ENCODE data around the gene ZCCHC9.

The ZCCHC9 gene

GRCh38 chr5:81308836-81309235 lies 7.4 kb downstream of the ZCCHC9 start:
- Histone ChIP-seq H3K9ac (ENCODE audit: low read depth, low read length) (no peak overlapping the region), H3K27me3 (ENCODE audit: insufficient read depth, low read length) (no peaks in the 10 kb centered on the region), H3K4me3 (ENCODE audit: low read length) (no peak overlapping the region), H3K9me3 (ENCODE audit: insufficient read depth, low read depth, low read length) (no peaks in the 10 kb centered on the region), H3K36me3 (ENCODE audit: insufficient read depth, low read depth, low read length) (peaks cover 51% of the 10 kb centered on the region), H3K4me1 (ENCODE audit: insufficient read depth, low read length) (no peaks in the 10 kb centered on the region), H3K27ac (ENCODE audit: low read length) (no peak overlapping the region)

- Histone ChIP-seq H3K36me3 (ENCODE audit: insufficient read depth, low read depth, low read length) (peaks cover 47% of the 10 kb centered on the region), H3K4me3 (ENCODE audit: low read length) (no peak overlapping the region), H3K9ac (ENCODE audit: low read depth, low read length) (no peak overlapping the region), H3K27ac (ENCODE audit: low read length) (no peak overlapping the region), H3K27me3 (ENCODE audit: insufficient read depth, low read length) (no peaks in the 10 kb centered on the region), H3K4me1 (ENCODE audit: insufficient read depth, low read length) (no peaks in the 10 kb centered on the region; the same call in 1 of the 2 replicates), H3K9me3 (ENCODE audit: insufficient read depth, low read depth, low read length) (no peaks in the 10 kb centered on the region)
Measured at GRCh38 chr5:81310402-81311063, 9.1 kb downstream of the ZCCHC9 start.

- H3K36me3 ChIP-seq (ENCODE audit: insufficient read depth, low read depth, low read length): peaks cover 47% of the 10 kb centered on the region
- H3K4me1 ChIP-seq (ENCODE audit: insufficient read depth, low read length): peaks cover 3% of the 10 kb centered on the region; the same call in 1 of the 2 replicates
- no peak overlapping the region for H3K4me3 ChIP-seq (ENCODE audit: low read length)
- H3K9me3 ChIP-seq (ENCODE audit: insufficient read depth, low read depth, low read length): no peaks in the 10 kb centered on the region
- no peak overlapping the region for H3K9ac ChIP-seq (ENCODE audit: low read depth, low read length)
- H3K27ac ChIP-seq (ENCODE audit: low read length): no peak overlapping the region
- no peaks in the 10 kb centered on the region for H3K27me3 ChIP-seq (ENCODE audit: insufficient read depth, low read length)
Measured at GRCh38 chr5:81313278-81313677, 11.9 kb downstream of the ZCCHC9 start.

- no peaks in the 10 kb centered on the region for H3K9me3 ChIP-seq (ENCODE audit: insufficient read depth, low read depth, low read length)
- no peak overlapping the region for H3K4me3 ChIP-seq (ENCODE audit: low read length)
- H3K9ac ChIP-seq (ENCODE audit: low read depth, low read length): no peak overlapping the region
- H3K27ac ChIP-seq (ENCODE audit: low read length): no peak overlapping the region
- peaks cover 3% of the 10 kb centered on the region; the same call in 1 of the 2 replicates for H3K4me1 ChIP-seq (ENCODE audit: insufficient read depth, low read length)
- peaks cover 47% of the 10 kb centered on the region for H3K36me3 ChIP-seq (ENCODE audit: insufficient read depth, low read depth, low read length)
- no peaks in the 10 kb centered on the region for H3K27me3 ChIP-seq (ENCODE audit: insufficient read depth, low read length)
Measured at GRCh38 chr5:81313686-81314085, 12.3 kb downstream of the ZCCHC9 start.

GRCh38 chr5:81314581-81314980 lies 13.2 kb downstream of the ZCCHC9 start:
- H3K9ac ChIP-seq (ENCODE audit: low read depth, low read length): no peak overlapping the region
- H3K4me3 ChIP-seq (ENCODE audit: low read length): no peak overlapping the region
- no peaks in the 10 kb centered on the region for H3K27me3 ChIP-seq (ENCODE audit: insufficient read depth, low read length)
- H3K9me3 ChIP-seq (ENCODE audit: insufficient read depth, low read depth, low read length): no peaks in the 10 kb centered on the region
- peaks cover 3% of the 10 kb centered on the region; the same call in 1 of the 2 replicates for H3K4me1 ChIP-seq (ENCODE audit: insufficient read depth, low read length)
- no peak overlapping the region for H3K27ac ChIP-seq (ENCODE audit: low read length)
- peaks cover 38% of the 10 kb centered on the region for H3K36me3 ChIP-seq (ENCODE audit: insufficient read depth, low read depth, low read length)

- Histone ChIP-seq H3K4me1 (ENCODE audit: insufficient read depth, low read length) (peaks cover 3% of the 10 kb centered on the region; the same call in 1 of the 2 replicates), H3K9me3 (ENCODE audit: insufficient read depth, low read depth, low read length) (no peaks in the 10 kb centered on the region), H3K4me3 (ENCODE audit: low read length) (no peak overlapping the region), H3K9ac (ENCODE audit: low read depth, low read length) (no peak overlapping the region), H3K27me3 (ENCODE audit: insufficient read depth, low read length) (no peaks in the 10 kb centered on the region), H3K27ac (ENCODE audit: low read length) (no peak overlapping the region), H3K36me3 (ENCODE audit: insufficient read depth, low read depth, low read length) (peaks cover 36% of the 10 kb centered on the region)
Measured at GRCh38 chr5:81315336-81315735, 13.9 kb downstream of the ZCCHC9 start.

- no peak overlapping the region for H3K9ac ChIP-seq (ENCODE audit: low read depth, low read length)
- H3K4me1 ChIP-seq (ENCODE audit: insufficient read depth, low read length): peaks cover 3% of the 10 kb centered on the region; the same call in 1 of the 2 replicates
- H3K4me3 ChIP-seq (ENCODE audit: low read length): no peak overlapping the region
- H3K36me3 ChIP-seq (ENCODE audit: insufficient read depth, low read depth, low read length): peaks cover 33% of the 10 kb centered on the region
- no peaks in the 10 kb centered on the region for H3K27me3 ChIP-seq (ENCODE audit: insufficient read depth, low read length)
- no peak overlapping the region for H3K27ac ChIP-seq (ENCODE audit: low read length)
- H3K9me3 ChIP-seq (ENCODE audit: insufficient read depth, low read depth, low read length): no peaks in the 10 kb centered on the region
Measured at GRCh38 chr5:81315830-81316229, 14.4 kb downstream of the ZCCHC9 start.

- Histone ChIP-seq H3K36me3 (ENCODE audit: insufficient read depth, low read depth, low read length) (peaks cover 26% of the 10 kb centered on the region), H3K27ac (ENCODE audit: low read length) (no peak overlapping the region), H3K4me1 (ENCODE audit: insufficient read depth, low read length) (peaks cover 3% of the 10 kb centered on the region; the same call in 1 of the 2 replicates), H3K9ac (ENCODE audit: low read depth, low read length) (no peak overlapping the region), H3K9me3 (ENCODE audit: insufficient read depth, low read depth, low read length) (no peaks in the 10 kb centered on the region), H3K4me3 (ENCODE audit: low read length) (no peak overlapping the region), H3K27me3 (ENCODE audit: insufficient read depth, low read length) (no peaks in the 10 kb centered on the region)
Measured at GRCh38 chr5:81316571-81316970, 15.2 kb downstream of the ZCCHC9 start.

GRCh38 chr5:81317536-81317935 lies 16.1 kb downstream of the ZCCHC9 start:
- no peak overlapping the region for H3K27ac ChIP-seq (ENCODE audit: low read length)
- no peak overlapping the region for H3K4me3 ChIP-seq (ENCODE audit: low read length)
- no peaks in the 10 kb centered on the region for H3K27me3 ChIP-seq (ENCODE audit: insufficient read depth, low read length)
- no peak overlapping the region for H3K9ac ChIP-seq (ENCODE audit: low read depth, low read length)
- no peaks in the 10 kb centered on the region for H3K9me3 ChIP-seq (ENCODE audit: insufficient read depth, low read depth, low read length)
- peaks cover 3% of the 10 kb centered on the region for H3K4me1 ChIP-seq (ENCODE audit: insufficient read depth, low read length)
- H3K36me3 ChIP-seq (ENCODE audit: insufficient read depth, low read depth, low read length): peaks cover 17% of the 10 kb centered on the region

GRCh38 chr5:81326554-81326953 lies 25.2 kb downstream of the ZCCHC9 start:
- Histone ChIP-seq H3K4me3 (ENCODE audit: low read length) (no peak overlapping the region), H3K27me3 (ENCODE audit: insufficient read depth, low read length) (no peaks in the 10 kb centered on the region), H3K27ac (ENCODE audit: low read length) (no peak overlapping the region), H3K9me3 (ENCODE audit: insufficient read depth, low read depth, low read length) (no peaks in the 10 kb centered on the region), H3K36me3 (ENCODE audit: insufficient read depth, low read depth, low read length) (no peaks in the 10 kb centered on the region), H3K4me1 (ENCODE audit: insufficient read depth, low read length) (peaks cover 5% of the 10 kb centered on the region), H3K9ac (ENCODE audit: low read depth, low read length) (no peak overlapping the region)

- Histone ChIP-seq H3K4me1 (ENCODE audit: insufficient read depth, low read length) (no peaks in the 10 kb centered on the region; the same call in 1 of the 2 replicates), H3K4me3 (ENCODE audit: low read length) (no peak overlapping the region), H3K9ac (ENCODE audit: low read depth, low read length) (no peak overlapping the region), H3K36me3 (ENCODE audit: insufficient read depth, low read depth, low read length) (no peaks in the 10 kb centered on the region), H3K27me3 (ENCODE audit: insufficient read depth, low read length) (no peaks in the 10 kb centered on the region), H3K27ac (ENCODE audit: low read length) (no peak overlapping the region), H3K9me3 (ENCODE audit: insufficient read depth, low read depth, low read length) (no peaks in the 10 kb centered on the region)
Measured at GRCh38 chr5:81334304-81335061, 33.1 kb downstream of the ZCCHC9 start.

GRCh38 chr5:81335946-81336345 lies 34.6 kb downstream of the ZCCHC9 start:
- H3K4me1 ChIP-seq (ENCODE audit: insufficient read depth, low read length): no peaks in the 10 kb centered on the region
- no peaks in the 10 kb centered on the region for H3K9me3 ChIP-seq (ENCODE audit: insufficient read depth, low read depth, low read length)
- no peak overlapping the region for H3K9ac ChIP-seq (ENCODE audit: low read depth, low read length)
- no peak overlapping the region for H3K4me3 ChIP-seq (ENCODE audit: low read length)
- no peaks in the 10 kb centered on the region for H3K36me3 ChIP-seq (ENCODE audit: insufficient read depth, low read depth, low read length)
- H3K27ac ChIP-seq (ENCODE audit: low read length): no peak overlapping the region
- no peaks in the 10 kb centered on the region for H3K27me3 ChIP-seq (ENCODE audit: insufficient read depth, low read length)
